HEK293 (cell line): ENCODE data around the gene AZIN2.
A peak's percentile ranks its signal among the peaks of the same experiment; 100 is the strongest.

Experiments used
- CTCF ChIA-PET: fragments of 350-600 bp; formaldehyde crosslinking; extraction: SDS; loops from one replicate; lab custom pipeline; 2021; ENCODE audit warnings: antibody characterized with exemption; lab: Yijun Ruan, JAX
- POLR2A ChIA-PET: fragments of 300-600 bp; formaldehyde crosslinking; extraction: SDS; loops from one replicate; lab custom pipeline; 2020; ENCODE audit warnings: antibody characterized with exemption, inconsistent platforms; lab: Yijun Ruan, JAX
- H3K27ac ChIP-seq: fragments of 200-500 bp; sonication (Bioruptor generic); 2 replicates; pipeline ENCODE4 v1.5.1; 2014; ENCODE audit warnings: low read depth, low read length, control low read depth, inconsistent platforms; ENCODE audit errors: extremely low read depth
- H3K36me3 ChIP-seq, 2 experiments: fragments of 200-500 bp in 1 of 2; sonication (Bioruptor generic) in 1 of 2; 1 replicate in 1 of 2; 2 replicates in 1 of 2; pipeline ENCODE4 v1.5.1; 2014 to 2017; ENCODE audit warnings: inconsistent platforms in 2 of 2, low read length in 2 of 2; ENCODE audit not compliant: control insufficient read depth in 2 of 2, insufficient read depth in 1 of 2
- H3K4me1 ChIP-seq: fragments of 200-500 bp; sonication (Bioruptor generic); 2 replicates; pipeline ENCODE4 v1.5.1; 2014; ENCODE audit warnings: mild to moderate bottlenecking, low read length, inconsistent platforms; ENCODE audit not compliant: control insufficient read depth, insufficient read depth
- H3K4me3 ChIP-seq: 2 replicates; pipeline ENCODE4 v1.5.1; 2011; ENCODE audit warnings: low read depth, mild to moderate bottlenecking, control low read depth, low read length, moderate library complexity
- H3K9me3 ChIP-seq: fragments of 200-500 bp; sonication (Bioruptor generic); 2 replicates; pipeline ENCODE4 v1.5.1; 2014; ENCODE audit warnings: low read depth, low read length, inconsistent platforms; ENCODE audit not compliant: control insufficient read depth, insufficient read depth
- RBAK ChIP-seq: fragments of 450-650 bp; formaldehyde crosslinking; IDR thresholded peaks from 2 replicates; pipeline ENCODE4 v1.5.1; 2016; ENCODE audit warnings: missing biosample characterization, missing genetic modification characterization
- ZBTB20 ChIP-seq: fragments of 450-650 bp; formaldehyde crosslinking; IDR thresholded peaks from 2 replicates; pipeline ENCODE4 v1.5.1; 2016; ENCODE audit warnings: missing biosample characterization, missing genetic modification characterization
- ZBTB7A ChIP-seq: fragments of 450-650 bp; formaldehyde crosslinking; IDR thresholded peaks from 2 replicates; pipeline ENCODE4 v1.5.1; 2016; ENCODE audit warnings: low read depth, missing biosample characterization, missing genetic modification characterization
- ZBTB8A ChIP-seq: fragments of 450-650 bp; formaldehyde crosslinking; IDR thresholded peaks from 2 replicates; pipeline ENCODE4 v1.5.1; 2016; ENCODE audit warnings: missing biosample characterization, missing genetic modification characterization
- ZNF155 ChIP-seq: fragments of 450-650 bp; formaldehyde crosslinking; IDR thresholded peaks from 2 replicates; pipeline ENCODE4 v1.5.1; 2016; ENCODE audit warnings: missing biosample characterization, missing genetic modification characterization
- ZNF174 ChIP-seq: fragments of 450-650 bp; formaldehyde crosslinking; IDR thresholded peaks from 2 replicates; pipeline ENCODE4 v1.5.0; 2017; ENCODE audit warnings: missing biosample characterization, mild to moderate bottlenecking, missing genetic modification characterization
- ZNF214 ChIP-seq: fragments of 450-650 bp; formaldehyde crosslinking; IDR thresholded peaks from 2 replicates; pipeline ENCODE4 v1.5.1; 2017; ENCODE audit warnings: missing biosample characterization, mild to moderate bottlenecking, missing genetic modification characterization, borderline replicate concordance
- ZNF239 ChIP-seq: fragments of 450-650 bp; formaldehyde crosslinking; IDR thresholded peaks from 2 replicates; pipeline ENCODE4 v1.5.1; 2016; ENCODE audit warnings: missing biosample characterization, missing genetic modification characterization
- ZNF350 ChIP-seq: fragments of 450-650 bp; formaldehyde crosslinking; IDR thresholded peaks from 2 replicates; pipeline ENCODE4 v1.5.0; 2017; ENCODE audit warnings: missing biosample characterization, mild to moderate bottlenecking, missing genetic modification characterization
- ZNF37A ChIP-seq: fragments of 450-650 bp; IDR thresholded peaks from 2 replicates; pipeline ENCODE4 v1.5.1; 2018; ENCODE audit warnings: missing biosample characterization, missing genetic modification characterization
- ZNF544 ChIP-seq: fragments of 450-650 bp; formaldehyde crosslinking; IDR thresholded peaks from 2 replicates; pipeline ENCODE4 v1.5.0; 2017; ENCODE audit warnings: missing biosample characterization, missing genetic modification characterization
- ZNF660 ChIP-seq: fragments of 450-650 bp; IDR thresholded peaks from 2 replicates; pipeline ENCODE4 v1.5.1; 2018; ENCODE audit warnings: missing biosample characterization, mild to moderate bottlenecking, missing genetic modification characterization
- ZNF670 ChIP-seq: fragments of 450-650 bp; formaldehyde crosslinking; IDR thresholded peaks from 2 replicates; pipeline ENCODE4 v1.5.1; 2016; ENCODE audit warnings: missing biosample characterization, missing genetic modification characterization, low read depth
- ZNF76 ChIP-seq: fragments of 450-650 bp; formaldehyde crosslinking; IDR thresholded peaks from 2 replicates; pipeline ENCODE4; 2016; ENCODE audit warnings: low read depth, missing biosample characterization, missing genetic modification characterization, borderline replicate concordance
- ZNF843 ChIP-seq: fragments of 450-650 bp; formaldehyde crosslinking; IDR thresholded peaks from 2 replicates; pipeline ENCODE4 v1.5.1; 2016; ENCODE audit warnings: missing biosample characterization, missing genetic modification characterization
- ZSCAN30 ChIP-seq: fragments of 450-650 bp; IDR thresholded peaks from 2 replicates; pipeline ENCODE4 v1.5.1; 2018; ENCODE audit warnings: missing biosample characterization, mild to moderate bottlenecking, missing genetic modification characterization, moderate library complexity
- TF ChIP-seq, protein P1 (sequence below): fragments of 450-650 bp; formaldehyde crosslinking; IDR thresholded peaks from 2 replicates; pipeline ENCODE4 v1.5.1; 2017; ENCODE audit warnings: missing biosample characterization, missing genetic modification characterization
- TF ChIP-seq, protein P2 (sequence below): IDR thresholded peaks from 2 replicates; pipeline ENCODE4 v1.6.1; 2011; ENCODE audit warnings: mild to moderate bottlenecking, low read depth, low read length, borderline replicate concordance
- TF ChIP-seq, protein P3 (sequence below): fragments of 450-650 bp; formaldehyde crosslinking; IDR thresholded peaks from 2 replicates; pipeline ENCODE4 v1.5.1; 2017; ENCODE audit warnings: missing biosample characterization, missing genetic modification characterization
- TF ChIP-seq, protein P4 (sequence below): fragments of 450-650 bp; formaldehyde crosslinking; IDR thresholded peaks from 2 replicates; pipeline ENCODE4 v1.5.1; 2016; ENCODE audit warnings: missing biosample characterization, missing genetic modification characterization, low read depth
- TF ChIP-seq, protein P5 (sequence below): fragments of 450-650 bp; formaldehyde crosslinking; IDR thresholded peaks from 2 replicates; pipeline ENCODE4 v1.5.1; 2017; ENCODE audit warnings: missing biosample characterization, missing genetic modification characterization

The AZIN2 gene

DNA sequence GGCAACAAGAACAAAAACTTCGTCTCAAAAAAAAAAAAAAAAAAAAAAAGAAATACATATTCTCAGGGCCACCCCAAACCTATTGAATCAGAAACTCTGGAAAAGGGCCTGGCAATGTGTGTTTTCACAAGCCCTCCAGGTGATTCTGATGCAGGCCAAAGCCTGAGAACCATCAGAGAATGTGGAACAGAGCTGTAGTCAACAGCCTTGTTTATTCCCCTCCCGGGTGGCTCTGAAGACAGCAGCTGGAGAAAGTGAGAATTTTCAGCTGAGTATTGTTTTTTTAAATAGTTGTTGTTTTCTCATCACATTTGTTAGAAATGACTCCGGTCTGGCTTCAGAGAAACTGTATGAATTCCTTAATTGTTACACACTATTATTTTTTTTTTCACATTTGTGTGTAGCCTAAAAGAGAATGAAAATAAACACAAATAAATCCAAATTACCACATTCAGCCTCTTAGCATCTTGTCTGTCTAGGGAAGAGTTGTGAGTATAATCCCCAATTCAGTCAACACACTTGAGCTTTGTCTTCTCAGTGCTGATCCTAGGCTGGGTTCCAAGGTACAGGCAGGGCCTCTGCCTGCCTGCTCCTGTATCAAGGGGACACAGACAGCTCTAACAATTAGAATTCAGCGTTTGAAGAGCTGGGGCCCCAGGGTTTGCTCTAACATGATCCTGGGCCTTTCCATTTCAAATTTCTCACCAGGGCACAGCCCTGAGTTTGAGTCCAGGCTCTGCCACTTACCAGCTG is 6.6 kb upstream of the AZIN2 start:
- POLR2A ChIA-PET: no interaction called here
- Histone ChIP-seq H3K9me3 (no peaks in the 10 kb centered on the region), H3K4me3 (no peak overlapping the region), H3K4me1 (no peaks in the 10 kb centered on the region), H3K27ac (no peak overlapping the region), H3K36me3 (no peaks in the 10 kb centered on the region)
- CTCF ChIA-PET: interaction anchor here (0.6 to 2.5 kb wide), 5 partner anchors 12 to 1804 kb away, joined by 3 to 9 read pairs (median 3); no protein-coding TSS in a partner anchor
- TF ChIP-seq, protein P1, sequence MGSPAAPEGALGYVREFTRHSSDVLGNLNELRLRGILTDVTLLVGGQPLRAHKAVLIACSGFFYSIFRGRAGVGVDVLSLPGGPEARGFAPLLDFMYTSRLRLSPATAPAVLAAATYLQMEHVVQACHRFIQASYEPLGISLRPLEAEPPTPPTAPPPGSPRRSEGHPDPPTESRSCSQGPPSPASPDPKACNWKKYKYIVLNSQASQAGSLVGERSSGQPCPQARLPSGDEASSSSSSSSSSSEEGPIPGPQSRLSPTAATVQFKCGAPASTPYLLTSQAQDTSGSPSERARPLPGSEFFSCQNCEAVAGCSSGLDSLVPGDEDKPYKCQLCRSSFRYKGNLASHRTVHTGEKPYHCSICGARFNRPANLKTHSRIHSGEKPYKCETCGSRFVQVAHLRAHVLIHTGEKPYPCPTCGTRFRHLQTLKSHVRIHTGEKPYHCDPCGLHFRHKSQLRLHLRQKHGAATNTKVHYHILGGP (tag by site-specific recombination): no peak
- TF ChIP-seq ZNF155 (tag by site-specific recombination): no peak
- no peak for TF ChIP-seq ZNF660 (tag by site-specific recombination)
- TF ChIP-seq, protein P2, sequence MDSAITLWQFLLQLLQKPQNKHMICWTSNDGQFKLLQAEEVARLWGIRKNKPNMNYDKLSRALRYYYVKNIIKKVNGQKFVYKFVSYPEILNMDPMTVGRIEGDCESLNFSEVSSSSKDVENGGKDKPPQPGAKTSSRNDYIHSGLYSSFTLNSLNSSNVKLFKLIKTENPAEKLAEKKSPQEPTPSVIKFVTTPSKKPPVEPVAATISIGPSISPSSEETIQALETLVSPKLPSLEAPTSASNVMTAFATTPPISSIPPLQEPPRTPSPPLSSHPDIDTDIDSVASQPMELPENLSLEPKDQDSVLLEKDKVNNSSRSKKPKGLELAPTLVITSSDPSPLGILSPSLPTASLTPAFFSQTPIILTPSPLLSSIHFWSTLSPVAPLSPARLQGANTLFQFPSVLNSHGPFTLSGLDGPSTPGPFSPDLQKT: no peak
- no peak for TF ChIP-seq ZNF239 (tag by site-specific recombination)
- no peak for TF ChIP-seq ZNF214 (tag by site-specific recombination)
- no peak for TF ChIP-seq ZBTB7A (tag by site-specific recombination)
- no peak for TF ChIP-seq ZNF76 (tag by site-specific recombination)
- TF ChIP-seq ZNF174: no peak
- TF ChIP-seq, protein P3, sequence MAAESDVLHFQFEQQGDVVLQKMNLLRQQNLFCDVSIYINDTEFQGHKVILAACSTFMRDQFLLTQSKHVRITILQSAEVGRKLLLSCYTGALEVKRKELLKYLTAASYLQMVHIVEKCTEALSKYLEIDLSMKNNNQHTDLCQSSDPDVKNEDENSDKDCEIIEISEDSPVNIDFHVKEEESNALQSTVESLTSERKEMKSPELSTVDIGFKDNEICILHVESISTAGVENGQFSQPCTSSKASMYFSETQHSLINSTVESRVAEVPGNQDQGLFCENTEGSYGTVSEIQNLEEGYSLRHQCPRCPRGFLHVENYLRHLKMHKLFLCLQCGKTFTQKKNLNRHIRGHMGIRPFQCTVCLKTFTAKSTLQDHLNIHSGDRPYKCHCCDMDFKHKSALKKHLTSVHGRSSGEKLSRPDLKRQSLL (tag by site-specific recombination): no peak
- TF ChIP-seq ZBTB8A: no peak
- no peak; the same call in 1 of the 2 replicates for TF ChIP-seq ZBTB20
- TF ChIP-seq ZNF843 (tag by site-specific recombination): no peak
- no peak for TF ChIP-seq ZSCAN30 (tag by site-specific recombination)

DNA sequence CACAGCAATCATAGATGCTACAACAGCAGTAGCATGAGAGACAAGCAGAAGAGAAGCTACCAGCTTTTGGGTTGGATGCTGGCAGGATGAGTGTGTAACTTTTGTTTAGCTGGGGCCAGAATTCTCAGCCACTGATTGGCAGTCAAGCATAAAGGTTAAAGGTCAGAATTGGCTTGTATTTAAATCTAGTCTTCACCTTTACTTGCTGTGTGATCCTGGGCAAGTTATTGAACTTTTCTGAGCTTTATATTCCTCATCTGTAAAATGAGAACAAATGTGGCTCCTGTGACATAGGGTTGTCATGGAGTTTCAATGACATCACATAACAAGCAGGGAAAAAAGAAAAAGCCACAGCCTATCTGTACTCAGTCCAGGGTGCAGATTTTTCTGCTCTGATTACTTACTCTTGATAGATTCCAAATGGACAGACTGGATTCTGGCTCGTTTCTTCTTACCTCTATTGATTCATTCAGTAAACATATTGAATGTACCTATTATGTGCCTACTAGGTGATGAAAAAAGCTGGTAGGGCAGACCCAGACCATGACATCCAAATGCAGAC is 2.8 kb upstream of the AZIN2 start:
- ChIA-PET CTCF (interaction anchor here (0.9 to 2.9 kb wide), 5 partner anchors 8 to 141 kb away, joined by 3 to 10 read pairs (median 3); no protein-coding TSS in a partner anchor), POLR2A (no interaction called here)
- H3K27ac ChIP-seq: no peak overlapping the region
- no peaks in the 10 kb centered on the region for H3K36me3 ChIP-seq
- TF ChIP-seq ZNF670 (no peak), ZNF37A (tag by site-specific recombination) (no peak), ZNF350 (tag by site-specific recombination) (no peak), RBAK (tag by site-specific recombination) (no peak), ZNF544 (tag by site-specific recombination) (no peak)
- TF ChIP-seq, protein P4, sequence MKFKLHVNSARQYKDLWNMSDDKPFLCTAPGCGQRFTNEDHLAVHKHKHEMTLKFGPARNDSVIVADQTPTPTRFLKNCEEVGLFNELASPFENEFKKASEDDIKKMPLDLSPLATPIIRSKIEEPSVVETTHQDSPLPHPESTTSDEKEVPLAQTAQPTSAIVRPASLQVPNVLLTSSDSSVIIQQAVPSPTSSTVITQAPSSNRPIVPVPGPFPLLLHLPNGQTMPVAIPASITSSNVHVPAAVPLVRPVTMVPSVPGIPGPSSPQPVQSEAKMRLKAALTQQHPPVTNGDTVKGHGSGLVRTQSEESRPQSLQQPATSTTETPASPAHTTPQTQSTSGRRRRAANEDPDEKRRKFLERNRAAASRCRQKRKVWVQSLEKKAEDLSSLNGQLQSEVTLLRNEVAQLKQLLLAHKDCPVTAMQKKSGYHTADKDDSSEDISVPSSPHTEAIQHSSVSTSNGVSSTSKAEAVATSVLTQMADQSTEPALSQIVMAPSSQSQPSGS: peak; percentile 9; the same call in 1 of the 2 replicates
- TF ChIP-seq, protein P5, sequence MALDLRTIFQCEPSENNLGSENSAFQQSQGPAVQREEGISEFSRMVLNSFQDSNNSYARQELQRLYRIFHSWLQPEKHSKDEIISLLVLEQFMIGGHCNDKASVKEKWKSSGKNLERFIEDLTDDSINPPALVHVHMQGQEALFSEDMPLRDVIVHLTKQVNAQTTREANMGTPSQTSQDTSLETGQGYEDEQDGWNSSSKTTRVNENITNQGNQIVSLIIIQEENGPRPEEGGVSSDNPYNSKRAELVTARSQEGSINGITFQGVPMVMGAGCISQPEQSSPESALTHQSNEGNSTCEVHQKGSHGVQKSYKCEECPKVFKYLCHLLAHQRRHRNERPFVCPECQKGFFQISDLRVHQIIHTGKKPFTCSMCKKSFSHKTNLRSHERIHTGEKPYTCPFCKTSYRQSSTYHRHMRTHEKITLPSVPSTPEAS: no peak
- no peaks in the 10 kb centered on the region for H3K4me1 ChIP-seq
- no peak overlapping the region for H3K4me3 ChIP-seq
- H3K9me3 ChIP-seq: no peaks in the 10 kb centered on the region
